Activated CD8-positive, alpha-beta memory T cell treated with anti-CD3 and anti-CD28 coated beads for 1 hour (primary cell): ENCODE data around the gene DUSP16.

Experiments used
- DNase-seq, 2 donors: peaks; one replicate each; pipeline ENCODE4 v3.0.0-alpha.2; 2020; ENCODE audit warnings: low read depth in 1 of 2; ENCODE audit errors: extremely low read depth in 1 of 2

Gene DUSP16

DNA sequence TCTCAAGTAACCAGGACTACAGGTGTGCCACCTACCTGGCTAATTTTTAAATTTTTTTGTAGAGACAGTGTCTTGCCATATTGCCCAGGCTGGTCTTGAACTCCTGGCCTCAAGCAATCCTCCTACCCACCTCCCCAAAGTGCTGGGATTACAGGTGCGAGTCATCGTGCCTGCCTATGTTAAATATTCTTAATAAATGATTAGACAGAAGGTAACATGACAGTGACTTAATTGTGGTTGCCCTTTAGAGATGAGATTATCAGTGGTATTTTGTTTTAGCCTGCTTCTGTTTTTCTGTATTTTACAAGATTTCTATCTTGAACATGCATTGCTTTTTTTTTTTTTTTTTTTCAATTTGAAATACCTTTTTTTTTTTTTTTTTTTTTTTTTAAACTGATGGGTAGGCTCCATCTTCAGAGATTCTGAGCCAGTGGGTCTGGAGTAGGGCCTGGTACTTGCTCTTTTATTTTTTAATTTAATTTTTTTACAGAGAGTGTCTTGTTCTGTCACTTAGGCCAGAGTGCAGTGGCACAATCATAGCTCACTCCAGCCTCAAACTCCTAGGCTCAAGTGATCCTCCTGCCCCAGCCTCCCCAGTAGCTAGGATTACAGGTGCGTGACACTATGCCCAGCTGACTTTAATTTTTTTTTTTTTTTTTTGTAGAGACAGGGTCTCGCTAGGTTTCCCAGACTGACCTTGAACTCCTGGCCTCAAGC is 117.3 kb downstream of the DUSP16 start:
- DNase-seq, result no peak

DNA sequence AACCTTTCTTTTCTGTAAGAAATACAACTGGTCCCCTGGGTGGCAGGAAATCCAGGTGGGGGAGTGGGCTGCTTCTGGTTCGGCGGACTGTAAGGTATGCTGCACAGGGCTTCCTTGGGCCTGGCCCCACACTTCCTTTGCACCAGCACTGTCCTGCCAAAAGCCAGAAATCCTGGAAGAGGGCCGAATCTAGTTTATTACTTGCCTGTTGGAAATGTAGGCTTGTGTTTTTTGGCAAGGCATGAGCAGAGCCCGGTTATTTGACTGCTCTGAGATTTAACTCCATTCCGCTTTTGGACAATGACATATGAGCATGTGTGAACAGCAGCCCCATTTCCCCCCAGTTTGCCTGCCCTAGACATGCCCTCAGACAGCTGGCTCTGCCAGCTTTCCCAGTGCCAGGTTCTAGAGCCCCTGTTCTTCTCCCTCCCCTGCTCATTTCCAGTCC is 119.2 kb downstream of the DUSP16 start:
- DNase-seq, result no peak

DNA sequence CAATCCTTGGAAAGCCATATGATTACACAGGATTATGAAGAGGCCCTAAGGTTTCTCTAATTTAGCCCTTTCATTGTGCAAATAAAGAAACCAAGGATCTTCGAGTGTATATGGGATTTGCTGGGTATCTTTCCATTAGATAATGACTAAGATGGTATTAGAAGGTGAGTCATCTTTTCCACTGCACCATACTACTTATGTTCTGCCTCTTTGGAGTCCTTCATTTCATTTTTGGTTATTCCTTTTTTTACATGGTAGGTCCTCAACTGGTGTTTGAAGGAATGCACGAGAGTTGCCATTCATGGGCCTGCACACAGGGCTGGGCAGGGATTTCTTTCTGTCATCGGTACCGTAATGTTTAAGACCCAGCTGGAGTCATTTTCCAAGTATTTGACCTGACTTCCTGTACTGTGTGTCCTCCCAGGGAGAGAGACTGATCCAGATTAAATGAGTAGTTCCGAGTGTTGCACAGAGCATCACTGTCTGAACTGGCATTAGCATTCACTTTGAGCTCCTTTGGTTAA is 120.1 kb downstream of the DUSP16 start:
- no peak for DNase-seq

DNA sequence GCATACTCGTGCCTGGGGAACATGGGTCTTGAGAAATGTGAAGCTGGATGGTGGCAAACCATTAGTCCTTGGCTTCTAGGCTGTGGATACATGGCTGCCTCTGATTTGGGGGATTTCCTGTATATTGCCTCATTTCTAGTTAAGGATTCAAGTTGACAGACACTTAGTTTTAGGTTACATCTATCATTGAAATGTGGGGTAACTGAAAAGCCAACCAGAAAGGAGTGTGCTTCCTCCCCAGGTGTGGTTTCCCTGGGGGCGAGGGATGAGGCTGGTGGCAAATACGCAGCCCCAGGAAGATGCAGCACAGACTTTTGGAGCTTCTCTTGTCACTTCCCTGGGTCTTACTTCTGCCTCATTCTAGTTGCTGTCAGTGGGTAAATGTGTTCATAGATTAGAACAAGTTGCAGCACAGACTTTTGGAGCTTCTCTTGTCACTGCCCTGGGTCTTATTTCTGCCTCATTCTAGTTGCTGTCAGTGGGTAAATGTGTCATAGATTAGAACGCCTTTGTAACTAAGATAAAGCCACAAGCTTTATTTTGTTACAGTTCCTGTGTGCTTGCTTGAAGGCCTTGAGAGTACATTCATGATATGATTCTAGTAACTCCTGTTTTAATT is 120.7 kb downstream of the DUSP16 start:
- DNase-seq, result peak in 1 of 2 donors; percentile 25

DNA sequence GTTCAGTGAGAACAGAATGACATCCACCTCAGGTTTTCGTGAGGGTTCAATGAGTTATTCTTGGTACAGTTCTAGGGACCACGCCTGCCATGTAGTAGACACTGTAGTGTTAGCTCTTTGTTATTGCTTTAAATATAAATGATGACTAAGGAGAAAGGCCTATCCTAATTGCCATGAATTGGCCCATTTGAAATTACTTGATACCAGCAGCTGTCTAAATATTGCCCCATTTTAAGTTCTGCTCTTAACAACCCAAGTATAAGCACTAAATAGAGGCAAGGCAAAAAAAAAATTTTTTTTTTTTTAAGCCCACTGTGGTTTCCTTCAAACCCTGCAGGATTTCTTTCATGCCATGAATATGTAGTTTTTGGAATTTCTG is 121.2 kb downstream of the DUSP16 start:
- DNase-seq, result no peak

DNA sequence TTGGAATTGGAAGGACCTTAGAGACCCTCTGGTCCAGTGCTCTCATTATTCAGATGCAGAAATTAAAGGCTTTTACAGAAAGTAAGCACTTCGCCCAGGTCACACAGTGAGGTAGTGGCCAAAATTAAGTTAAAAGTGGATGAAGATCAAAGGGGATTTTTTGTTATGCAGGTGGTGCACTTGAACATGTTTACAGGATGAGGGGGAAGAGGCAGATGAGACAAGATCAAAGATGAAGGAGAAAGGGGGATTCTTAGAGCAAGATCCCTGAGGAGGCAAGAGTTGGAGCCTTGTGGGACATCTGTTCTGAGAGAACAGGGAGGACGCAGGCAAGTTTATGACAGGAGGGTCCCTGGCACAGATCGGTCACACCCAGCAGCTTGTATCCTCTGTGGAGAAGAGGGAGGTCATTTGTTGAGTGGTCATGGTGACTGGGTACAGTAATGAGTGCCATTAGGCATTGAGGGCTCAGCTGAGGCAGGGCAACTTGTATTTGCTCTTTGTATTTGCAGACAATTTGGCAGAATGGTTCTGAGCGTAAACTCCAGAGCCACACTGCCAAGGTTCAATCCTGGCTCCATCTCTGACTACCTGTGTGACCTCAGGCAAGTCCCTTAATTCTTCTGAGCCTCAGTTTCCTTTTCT is 121.8 kb downstream of the DUSP16 start:
- no peak for DNase-seq

DNA sequence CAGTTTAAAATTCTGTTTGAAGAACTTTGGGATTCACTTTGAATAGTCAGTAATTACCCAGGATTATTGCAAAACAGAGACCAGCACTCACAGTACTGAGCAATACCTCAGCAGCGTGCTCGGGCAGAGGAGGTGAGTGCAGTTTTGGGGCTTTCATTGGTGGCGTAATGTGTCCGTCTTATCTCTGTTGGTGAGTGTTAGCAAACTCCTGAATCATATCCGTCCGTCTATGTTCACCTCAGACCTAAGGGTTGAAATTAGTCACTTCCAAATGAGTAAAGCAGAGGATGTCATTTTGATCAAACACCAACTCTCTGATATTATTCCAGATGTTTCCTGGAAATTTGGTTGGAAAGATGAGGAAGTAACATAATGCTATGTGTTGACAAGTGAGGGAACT is 123.0 kb downstream of the DUSP16 start:
- no peak for DNase-seq

DNA sequence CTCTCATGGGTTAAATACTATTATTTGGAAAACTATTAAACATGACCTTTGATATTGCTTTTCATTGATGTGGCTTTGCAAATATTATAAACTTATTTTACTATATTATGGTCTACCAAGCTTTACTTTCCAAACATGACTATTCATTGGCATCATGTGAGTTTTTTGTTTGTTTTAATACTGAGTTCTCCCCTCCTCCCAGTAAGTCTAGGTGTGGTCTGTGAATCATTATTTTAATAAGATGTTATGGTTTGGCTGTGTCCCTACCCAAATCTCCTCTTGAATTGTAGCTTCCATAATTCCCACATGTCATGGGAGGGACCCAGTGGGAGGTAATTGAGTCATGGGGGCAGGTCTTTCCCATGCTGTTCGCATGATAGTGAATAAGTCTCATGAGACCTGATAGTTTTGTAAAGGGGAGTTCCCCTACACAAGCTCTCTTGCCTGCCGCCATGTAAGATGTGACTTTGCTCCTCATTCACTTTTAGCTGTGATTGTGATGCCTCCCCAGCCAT is 125.8 kb downstream of the DUSP16 start:
- DNase-seq, result no peak

DNA sequence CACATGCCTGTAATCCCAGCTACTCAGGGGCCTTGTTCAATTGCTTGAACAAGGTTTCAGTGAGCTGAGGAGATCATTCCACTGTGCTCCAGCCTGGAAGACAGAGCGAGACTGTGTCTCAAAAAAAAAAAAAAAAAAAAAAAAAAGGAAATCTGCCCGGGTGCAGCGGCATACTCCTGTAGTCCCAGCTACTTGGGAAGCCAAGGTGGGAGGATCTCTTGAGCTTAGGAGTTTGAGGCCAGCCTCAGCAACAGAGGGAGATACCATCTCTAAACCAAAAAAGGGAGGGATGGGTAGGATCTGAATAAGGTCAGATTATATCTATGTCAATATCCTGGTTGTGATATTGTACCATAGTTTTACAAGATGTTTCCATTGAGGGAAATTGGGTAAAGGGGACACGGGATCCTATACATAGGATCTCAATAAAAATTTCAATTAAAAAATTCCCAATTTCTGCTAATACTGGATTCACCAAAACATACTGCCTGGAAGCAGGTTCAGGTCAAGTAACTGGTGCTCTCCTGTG is 129.4 kb downstream of the DUSP16 start:
- DNase-seq, result no peak

DNA sequence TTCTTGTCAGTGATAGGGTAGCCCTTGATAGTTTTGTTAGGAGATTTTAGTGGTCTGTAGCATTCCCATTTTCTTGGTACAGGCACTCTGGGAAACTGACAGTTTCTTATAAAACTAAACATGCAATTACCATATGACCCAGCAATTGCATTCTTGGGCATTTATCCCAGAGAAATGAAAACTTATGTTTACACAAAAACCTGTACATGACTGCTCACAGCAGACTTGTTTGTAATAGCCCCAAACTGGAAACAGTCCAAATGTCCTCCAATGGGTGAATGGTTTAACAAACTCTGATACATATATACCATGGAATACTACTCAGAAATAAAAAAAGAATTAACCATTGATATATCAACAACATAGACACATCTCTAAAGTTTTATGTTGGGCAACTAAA is 130.3 kb downstream of the DUSP16 start:
- no peak for DNase-seq

DNA sequence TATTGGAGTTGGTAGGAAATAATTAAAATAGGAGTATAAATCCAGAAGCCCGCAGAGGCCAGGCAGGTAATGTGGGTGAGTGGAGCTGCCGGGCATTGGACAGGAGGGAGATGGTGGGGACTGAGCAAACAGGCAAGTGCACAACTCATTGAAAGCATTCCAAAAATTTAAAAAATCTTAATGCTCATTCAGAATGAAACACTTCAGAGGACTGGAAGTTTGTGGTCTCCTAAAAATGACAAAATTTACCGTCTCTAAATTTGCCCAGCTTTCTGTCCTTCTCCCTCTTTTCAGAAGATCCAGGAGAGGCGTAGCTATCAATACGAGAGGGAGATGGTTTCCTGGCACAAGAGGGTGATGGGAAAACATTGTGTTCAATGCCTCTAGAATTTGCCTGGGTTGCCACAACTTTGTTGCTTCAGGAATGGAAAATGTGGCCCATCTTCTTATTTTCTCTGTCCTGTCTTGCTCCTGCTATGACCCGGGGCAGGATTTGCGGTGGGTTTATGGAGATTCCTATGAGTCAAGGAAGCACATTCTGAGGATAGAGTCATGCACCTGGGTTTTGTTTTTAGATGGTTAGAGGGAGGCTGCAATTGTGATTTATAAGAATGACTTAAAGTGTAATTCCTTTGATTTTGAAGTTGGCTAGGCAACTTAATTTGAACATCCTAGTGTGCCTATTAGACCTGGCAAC is 133.6 kb downstream of the DUSP16 start:
- no peak for DNase-seq

DNA sequence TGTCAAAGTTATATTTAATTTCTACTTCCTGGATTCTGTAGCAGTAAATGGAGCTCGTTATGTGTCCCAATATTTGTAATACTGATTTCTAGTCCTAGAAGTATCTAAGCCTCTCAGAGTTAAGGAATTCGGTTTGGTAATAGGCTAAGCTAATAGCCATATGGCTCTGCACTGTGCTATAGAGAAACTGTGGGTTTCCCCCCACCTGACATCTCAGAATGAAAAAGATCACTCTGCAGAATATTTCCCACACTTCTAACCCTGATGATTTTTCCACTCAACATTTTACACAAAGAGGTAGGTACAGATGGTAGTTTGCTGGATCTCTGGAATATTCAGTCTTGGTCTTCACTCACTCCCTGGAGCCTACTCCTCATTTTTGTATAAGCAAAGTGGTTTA is 134.6 kb downstream of the DUSP16 start:
- no peak for DNase-seq

DNA sequence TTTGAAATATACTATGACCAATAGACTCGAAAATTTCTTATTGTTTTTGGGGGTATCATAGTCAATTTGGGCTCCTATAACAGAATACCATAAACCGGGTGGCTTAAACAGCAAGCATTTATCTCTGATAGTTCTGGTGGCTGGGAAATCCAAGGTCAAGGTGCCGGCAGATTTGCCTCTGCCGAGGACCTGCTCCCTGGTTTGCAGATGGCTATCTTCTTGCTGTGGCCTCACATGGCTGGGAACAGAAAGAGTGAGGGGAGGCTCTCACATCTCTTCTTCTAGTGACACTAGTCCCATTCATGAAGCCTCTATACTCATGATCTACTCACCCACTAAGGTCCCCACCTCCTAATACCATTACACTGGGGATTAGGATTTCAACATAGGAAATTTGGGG is 135.1 kb downstream of the DUSP16 start:
- DNase-seq, result no peak

DNA sequence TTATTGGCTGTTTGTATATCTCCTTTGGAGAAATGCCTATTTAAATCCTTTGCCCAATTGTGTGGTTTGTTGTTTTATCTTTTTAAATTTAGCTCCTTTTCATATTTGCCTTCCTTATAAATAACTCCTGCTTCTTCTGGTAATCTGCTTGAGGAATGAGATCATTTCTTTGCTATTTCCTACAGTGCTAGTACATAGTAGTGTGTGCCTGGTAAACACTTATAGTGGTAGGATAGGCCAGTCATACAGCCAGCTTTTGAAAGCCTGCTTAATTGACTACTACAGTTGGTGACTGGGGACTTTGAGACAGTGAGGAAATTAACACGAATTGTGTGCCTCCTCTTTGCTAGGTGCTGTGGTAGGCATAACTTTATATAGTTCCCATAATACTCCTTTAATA is 137.0 kb downstream of the DUSP16 start:
- no peak for DNase-seq

DNA sequence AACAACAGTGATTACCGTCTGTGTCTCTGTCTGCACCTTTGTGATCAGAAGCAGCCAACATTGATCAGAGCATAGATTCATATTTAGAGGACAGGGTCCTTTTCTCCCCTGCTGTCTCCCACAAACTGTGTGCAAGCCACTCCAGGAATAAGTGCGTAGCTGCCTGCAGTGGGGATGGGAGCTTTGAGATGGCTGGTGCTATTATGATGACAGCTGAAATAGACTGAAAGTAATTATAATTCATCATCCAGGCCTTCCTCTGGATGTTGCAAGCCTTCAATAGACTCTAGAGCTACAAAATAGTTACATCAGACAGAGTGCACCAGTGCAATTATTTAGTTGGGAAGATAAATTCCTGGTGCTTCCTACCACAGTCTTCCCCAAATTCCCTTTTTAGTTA is 137.7 kb downstream of the DUSP16 start:
- DNase-seq, result no peak
